Heart right ventricle (tissue), 16 donors: ENCODE data around the gene MEGF10. TPM values are rescaled to one million over a fixed set of nuclear protein-coding genes. Genes with fewer than 3 reads are reported as not detected.

Source experiments
- ATAC-seq, 8 donors: fragments of 200-7000 bp; cut with Tn5 transposase; one replicate each; pipeline ENCODE4 v1.9.1; 2020; ENCODE audit warnings: mild to moderate bottlenecking in 8 of 8, moderate library complexity in 8 of 8, moderate number of reproducible peaks in 1 of 8
- DNase-seq, 2 donors: peaks; one replicate each; pipeline ENCODE4 v3.0.0-alpha.2; 2020
- H3K27ac ChIP-seq, 10 donors: fragments of 200-600 bp; sonication (generic) in 2 of 10; one replicate each; pipeline versions ENCODE4 v1.5.0 to v1.8.0; 2020 to 2022; ENCODE audit warnings: mild to moderate bottlenecking in 3 of 10
- H3K27me3 ChIP-seq, 7 donors: fragments of 200-600 bp; one replicate each; pipeline ENCODE4 v1.8.0; 2021 to 2022; ENCODE audit warnings: mild to moderate bottlenecking in 2 of 7
- H3K36me3 ChIP-seq, 9 donors: fragments of 200-600 bp; sonication (generic) in 1 of 9; one replicate each; pipeline versions ENCODE4 v1.5.0 to v1.8.0; 2020 to 2022; ENCODE audit warnings: mild to moderate bottlenecking in 2 of 9
- H3K4me1 ChIP-seq, 9 donors: fragments of 200-600 bp; sonication (generic) in 1 of 9; one replicate each; pipeline versions ENCODE4 v1.5.0 to v1.8.0; 2020 to 2022; ENCODE audit warnings: mild to moderate bottlenecking in 4 of 9
- H3K4me3 ChIP-seq, 10 donors: fragments of 200-600 bp; sonication (generic) in 2 of 10; one replicate each; pipeline versions ENCODE4 v1.5.0 to v1.8.0; 2020 to 2022; ENCODE audit warnings: mild to moderate bottlenecking in 7 of 10, moderate library complexity in 2 of 10
- H3K9me3 ChIP-seq, 11 donors: fragments of 200-600 bp in 10 of 11; sonication (generic) in 2 of 11; one replicate each; pipeline versions ENCODE4 v1.5.0 to v1.8.0; 2013 to 2022; ENCODE audit warnings: mild to moderate bottlenecking in 2 of 11, control low read depth in 1 of 11, moderate library complexity in 1 of 11
- WGBS, 2 donors: extraction: QIAGEN DNeasy Blood & Tissue Kit; methylation state at CpG; one replicate each; pipeline ENCODE4 v1.1.7; 2013; ENCODE audit warnings: inconsistent platforms in 1 of 2; 5-methylcytosine and 5-hydroxymethylcytosine counted together
- intact Hi-C, 10 donors: fragments of 100-400 bp; cut with DNase I; formaldehyde crosslinking; loops; one replicate each; pipeline versions ENCODE4 v1.11.1 to v1.14.2; 2022
- polyA plus RNA-seq, 2 donors: library from polyadenylated mRNA; stranded (reverse); fragments of 200-250 nt; gene quantifications; one replicate each; pipeline ENCODE4 v1.2.3, GENCODE V29; 2013
- total RNA-seq, 10 donors: library from RNA; stranded (reverse); fragmentation: NEBNext Ultra II Directional in 3 of 10; extraction: Animal tissue kit (Norgen Biotek cat#: 25700) in 3 of 10; gene quantifications; one replicate each; pipeline versions ENCODE4 v1.2.1 to v1.2.4, GENCODE V29; 2021 to 2023
- TF ChIP-seq, protein P1 (sequence below), 9 donors: fragments of 200-600 bp; sonication (generic) in 2 of 9; IDR thresholded peaks; one replicate each; pipeline versions ENCODE4 v1.5.0 to v1.8.0; 2021 to 2022; ENCODE audit warnings: antibody characterized with exemption in 9 of 9, mild to moderate bottlenecking in 5 of 9, moderate library complexity in 1 of 9
- donor health status: Arrhythmogenic right ventricular cardiomyopathy.
- donor health status: ischemic (EF 13 %, LVEDD 7.1; RV severe dilation, severe dysfunction).
- donor health status: healthy with polysubstance abuse.
- donor health status: DM: no; HTN: yes; CAD: no.
- donor health status: DM: no; HTN: no; CAD: no.
- donor health status: ischemic (EF 25% LVEDD 6.9; RV normal size, moderate dysfunction).
- donor health status: ischemic (EF 25% LVEDD 5.7; RV mildly dilated, moderate dysfunction).
- donor health status: healthy.
- donor health status: DM: yes; HTN: yes; CAD: no.
- donor health status: Ischemic cardiomyopathy.
- donor health status: ischemic (EF 35%, LVEDD 5.7; RV mildly dilated, moderate dysfunction).
- donor health status: nonischemic (EF 11% LVEDD 7.7; RV severe dilation, severe dysfunction).
- donor health status: DM: yes; HTN: yes; CAD: no.
- donor health status: PGD.
- donor health status: ischemic (EF 29% LVEDD 5.4; RV normal size, mild dysfunction).
- donor health status: nonischemic (EF 23%, LVEDD 6.1; RV moderate dilation, normal function).

Gene MEGF10
- total and polyA plus RNA-seq, 12 donors, result 0.02 to 1.0 (median 0.24) TPM; not detected in 1

DNA sequence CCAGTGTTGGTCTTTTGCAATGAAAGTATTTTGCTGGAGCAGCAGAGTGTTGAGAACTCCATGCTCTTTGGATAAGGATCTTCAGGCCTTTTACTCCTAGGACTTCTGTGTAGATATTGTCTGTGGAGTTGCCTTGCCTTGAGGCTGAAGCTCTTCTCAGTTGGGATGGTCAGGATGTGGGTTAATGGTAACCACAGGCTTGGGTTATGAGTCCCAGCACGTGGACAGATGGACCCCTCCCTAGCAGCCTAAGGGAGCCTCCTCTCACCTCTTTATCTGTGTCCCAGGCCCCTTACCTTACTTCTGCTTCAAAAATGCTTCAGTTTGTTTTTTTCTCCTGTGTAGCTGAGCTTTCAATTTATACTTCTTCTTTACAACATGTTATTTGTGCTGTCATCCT, 109.9 kb downstream of the MEGF10 start:
- no peak for ATAC-seq

DNA sequence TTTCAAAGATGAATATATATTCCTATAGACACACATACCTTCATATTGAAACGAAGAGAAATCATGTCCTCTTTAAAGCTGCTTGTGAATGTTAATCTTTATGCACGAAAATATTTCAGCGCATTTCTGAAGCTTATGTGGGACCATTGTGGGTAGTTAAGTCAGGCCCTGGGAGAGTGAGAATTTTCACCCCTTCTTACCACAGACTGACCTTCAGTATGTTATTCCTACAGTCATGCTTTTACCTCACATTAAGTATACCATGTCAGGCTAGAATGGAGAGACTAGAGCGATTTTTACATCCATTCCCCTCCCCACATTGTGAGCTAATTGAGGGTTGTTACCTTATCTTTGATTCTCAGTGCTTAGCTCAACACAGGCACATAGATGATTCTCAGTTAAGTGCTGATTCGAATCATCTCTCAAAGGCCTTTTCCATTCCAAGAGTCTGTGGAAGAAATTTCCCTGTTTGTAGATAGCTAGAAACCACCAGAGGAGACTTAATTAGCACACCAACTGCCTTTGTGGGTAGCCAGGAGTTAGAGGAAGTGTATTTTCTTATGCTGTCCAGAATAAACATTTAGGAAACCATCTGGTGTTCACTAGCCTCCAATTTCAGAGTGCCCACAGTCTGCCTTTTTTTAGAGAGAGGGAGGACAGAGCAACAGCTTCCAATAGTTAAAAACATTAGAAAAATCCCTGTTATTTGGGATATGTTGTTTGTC, 110.5 kb downstream of the MEGF10 start:
- H3K36me3 ChIP-seq, result no peaks in the 10 kb centered on the region
- 70% methylated on average over 5 of the region's 5 CpGs for WGBS, 2 donors
- H3K27ac ChIP-seq, result no peak overlapping the region
- H3K4me3 ChIP-seq, result no peak overlapping the region
- TF ChIP-seq, protein P1, sequence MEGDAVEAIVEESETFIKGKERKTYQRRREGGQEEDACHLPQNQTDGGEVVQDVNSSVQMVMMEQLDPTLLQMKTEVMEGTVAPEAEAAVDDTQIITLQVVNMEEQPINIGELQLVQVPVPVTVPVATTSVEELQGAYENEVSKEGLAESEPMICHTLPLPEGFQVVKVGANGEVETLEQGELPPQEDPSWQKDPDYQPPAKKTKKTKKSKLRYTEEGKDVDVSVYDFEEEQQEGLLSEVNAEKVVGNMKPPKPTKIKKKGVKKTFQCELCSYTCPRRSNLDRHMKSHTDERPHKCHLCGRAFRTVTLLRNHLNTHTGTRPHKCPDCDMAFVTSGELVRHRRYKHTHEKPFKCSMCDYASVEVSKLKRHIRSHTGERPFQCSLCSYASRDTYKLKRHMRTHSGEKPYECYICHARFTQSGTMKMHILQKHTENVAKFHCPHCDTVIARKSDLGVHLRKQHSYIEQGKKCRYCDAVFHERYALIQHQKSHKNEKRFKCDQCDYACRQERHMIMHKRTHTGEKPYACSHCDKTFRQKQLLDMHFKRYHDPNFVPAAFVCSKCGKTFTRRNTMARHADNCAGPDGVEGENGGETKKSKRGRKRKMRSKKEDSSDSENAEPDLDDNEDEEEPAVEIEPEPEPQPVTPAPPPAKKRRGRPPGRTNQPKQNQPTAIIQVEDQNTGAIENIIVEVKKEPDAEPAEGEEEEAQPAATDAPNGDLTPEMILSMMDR (IDR thresholded peaks at IDR 0.05), result no peak
- DNase-seq (no peak), ATAC-seq (no peak)
- no peaks in the 10 kb centered on the region for H3K9me3 ChIP-seq
- intact Hi-C loops, result no loop called here
- H3K27me3 ChIP-seq, result peaks cover 0 to 15% (median 4%) of the 10 kb centered on the region in 7 donors
- H3K4me1 ChIP-seq, result no peaks in the 10 kb centered on the region

More for the DNA sequence above, 109.9 kb downstream of the MEGF10 start:
- no peaks in the 10 kb centered on the region for H3K9me3 ChIP-seq
- peaks cover 0 to 20% (median 4%) of the 10 kb centered on the region in 7 donors for H3K27me3 ChIP-seq
- WGBS, 2 donors, result 55 to 64% methylated on average over 1 of the region's 1 CpG
- H3K36me3 ChIP-seq, result no peaks in the 10 kb centered on the region
- no peak overlapping the region for H3K27ac ChIP-seq
- no peak overlapping the region for H3K4me3 ChIP-seq
- TF ChIP-seq, protein P1 (IDR thresholded peaks at IDR 0.05), result no peak
- H3K4me1 ChIP-seq, result no peaks in the 10 kb centered on the region
- no peak for DNase-seq
- intact Hi-C loops, result no loop called here

DNA sequence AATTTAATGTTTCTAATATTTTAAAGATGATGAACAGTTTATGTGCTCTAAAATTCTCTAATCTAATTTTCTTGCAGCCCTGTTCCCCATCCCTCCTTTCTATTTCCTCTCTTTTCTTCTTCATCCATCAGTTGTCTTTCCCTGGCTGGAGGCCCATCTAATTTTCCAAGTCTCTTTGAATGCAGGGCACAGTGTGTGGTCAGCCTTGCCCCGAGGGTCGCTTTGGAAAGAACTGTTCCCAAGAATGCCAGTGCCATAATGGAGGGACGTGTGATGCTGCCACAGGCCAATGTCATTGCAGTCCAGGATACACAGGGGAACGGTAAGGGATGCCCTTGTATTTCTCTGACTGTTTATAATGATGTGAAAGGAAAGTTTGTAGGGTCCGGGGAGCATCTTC, 111.8 kb downstream of the MEGF10 start:
- WGBS, 2 donors, result 85 to 86% methylated on average over 5 of the region's 5 CpGs
- intact Hi-C loops, result no loop called here
- H3K27me3 ChIP-seq, result peaks cover 0 to 3% (median 0%) of the 10 kb centered on the region in 7 donors
- TF ChIP-seq, protein P1 (IDR thresholded peaks at IDR 0.05), result no peak
- H3K4me3 ChIP-seq, result no peak overlapping the region
- DNase-seq (no peak), ATAC-seq (no peak)
- no peak overlapping the region for H3K27ac ChIP-seq
- no peaks in the 10 kb centered on the region for H3K9me3 ChIP-seq
- H3K4me1 ChIP-seq, result no peaks in the 10 kb centered on the region
- no peaks in the 10 kb centered on the region for H3K36me3 ChIP-seq

DNA sequence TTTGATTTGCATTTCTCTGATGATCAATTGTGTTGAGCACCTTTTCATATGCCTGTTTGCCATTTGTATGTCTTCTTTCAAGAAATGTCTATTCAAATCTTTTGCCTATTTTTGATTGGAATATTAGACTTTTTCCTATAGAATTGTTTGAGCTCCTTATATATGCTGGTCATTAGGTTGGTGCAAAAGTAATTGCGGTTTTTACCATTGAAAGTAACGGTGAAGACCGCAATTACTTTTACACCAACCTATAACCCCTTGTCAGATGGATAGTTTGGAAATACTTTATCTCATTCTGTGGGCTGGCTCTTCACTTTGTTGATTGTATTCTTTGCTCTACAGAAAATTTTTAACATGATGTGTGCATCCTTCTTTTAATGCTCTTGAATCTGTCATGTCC, 113.6 kb downstream of the MEGF10 start:
- H3K9me3 ChIP-seq, result no peaks in the 10 kb centered on the region
- H3K4me1 ChIP-seq, result peaks cover 0 to 2% (median 0%) of the 10 kb centered on the region in 9 donors
- ATAC-seq (no peak), DNase-seq (no peak)
- H3K27ac ChIP-seq, result no peak overlapping the region
- H3K36me3 ChIP-seq, result no peaks in the 10 kb centered on the region
- no peaks in the 10 kb centered on the region for H3K27me3 ChIP-seq
- TF ChIP-seq, protein P1 (IDR thresholded peaks at IDR 0.05), result no peak
- 97 to 98% methylated on average over 3 of the region's 3 CpGs for WGBS, 2 donors
- no peak overlapping the region for H3K4me3 ChIP-seq
- intact Hi-C loops, result no loop called here
